Sigmoid colon (tissue), 7 donors: ENCODE data around the gene YEATS4. TPM values are rescaled to one million over a fixed set of nuclear protein-coding genes. Genes with fewer than 3 reads are reported as not detected.

Source experiments
- DNase-seq: peaks from one replicate; pipeline ENCODE4 v3.0.0-alpha.2; 2019
- H3K27ac ChIP-seq, 4 donors: fragments of 200-600 bp; sonication (generic); one replicate each; pipeline ENCODE4 v1.5.1; 2016 to 2019; ENCODE audit warnings: mild to moderate bottlenecking in 1 of 4
- H3K27me3 ChIP-seq, 3 donors: fragments of 200-600 bp; sonication (generic); one replicate each; pipeline ENCODE4 v1.5.1; 2019; ENCODE audit warnings: mild to moderate bottlenecking in 1 of 3
- H3K36me3 ChIP-seq, 4 donors: fragments of 200-600 bp; sonication (generic); one replicate each; pipeline ENCODE4 v1.5.1; 2016 to 2019
- H3K4me1 ChIP-seq, 4 donors: fragments of 200-600 bp; sonication (generic); one replicate each; pipeline ENCODE4 v1.5.1; 2017 to 2019
- H3K4me3 ChIP-seq, 4 donors: fragments of 200-600 bp; sonication (generic); one replicate each; pipeline ENCODE4 v1.5.1; 2017 to 2019; ENCODE audit warnings: mild to moderate bottlenecking in 2 of 4, moderate library complexity in 1 of 4
- H3K9me3 ChIP-seq, 4 donors: fragments of 200-600 bp in 3 of 4; sonication (generic) in 3 of 4; one replicate each; pipeline versions ENCODE4 v1.5.1 to v1.6.1; 2013 to 2019
- CTCF ChIP-seq, 4 experiments: fragments of 450-650 bp in 3 of 4; fragments of 200-600 bp in 1 of 4; IDR thresholded peaks; one replicate each; pipeline ENCODE4 v1.5.1; 2016 to 2019; ENCODE audit warnings: antibody characterized with exemption in 4 of 4, mild to moderate bottlenecking in 3 of 4, moderate library complexity in 2 of 4
- EP300 ChIP-seq, 4 donors: sonication (generic); formaldehyde crosslinking; IDR thresholded peaks; one replicate each; pipeline ENCODE4 v1.6.1; 2017; ENCODE audit warnings: antibody characterized with exemption in 4 of 4
- POLR2A ChIP-seq, 2 donors: fragments of 450-650 bp; IDR thresholded peaks; one replicate each; pipeline ENCODE4 v1.6.1; 2016; ENCODE audit warnings: antibody characterized with exemption in 2 of 2, mild to moderate bottlenecking in 2 of 2, moderate library complexity in 2 of 2
- POLR2AphosphoS5 ChIP-seq, 4 donors: sonication (generic); formaldehyde crosslinking; IDR thresholded peaks; one replicate each; pipeline ENCODE4 v1.6.1; 2017; ENCODE audit warnings: antibody characterized with exemption in 4 of 4
- WGBS, 2 donors: extraction: QIAGEN DNeasy Blood & Tissue Kit; methylation state at CpG; one replicate each; pipeline ENCODE4 v1.1.7; 2013; 5-methylcytosine and 5-hydroxymethylcytosine counted together
- intact Hi-C: fragments of 100-400 bp; cut with DNase I; formaldehyde crosslinking; loops from one replicate; pipeline ENCODE4 v1.15.1; 2023
- polyA plus RNA-seq, 3 donors: library from polyadenylated mRNA; stranded (reverse); fragments of 200-250 nt; gene quantifications; one replicate each; pipeline ENCODE4 v1.2.3, GENCODE V29; 2013
- total RNA-seq, 4 donors: library from RNA; depleted of rRNA; stranded (reverse); fragments of >200 nt; gene quantifications; one replicate each; pipeline ENCODE4 v1.1.0, GENCODE V29; 2016
- donor health status: healthy with polysubstance abuse.
- donor health status: Bipolar disorder and iron deficiency.
- donor health status: healthy.

YEATS4 gene
- total and polyA plus RNA-seq, 7 donors = 13.3 to 61.2 (median 19.8) TPM

GRCh38 chr12:69345077-69345476, 14.5 kb upstream of the YEATS4 start:
- no peaks in the 10 kb centered on the region for H3K36me3 ChIP-seq
- 93 to 96% methylated on average over 2 of the region's 2 CpGs for WGBS, 2 donors
- TF ChIP-seq POLR2AphosphoS5 (IDR thresholded peaks at IDR 0.05) (no peak), CTCF (IDR thresholded peaks at IDR 0.05) (no peak), EP300 (IDR thresholded peaks at IDR 0.05) (no peak), POLR2A (IDR thresholded peaks at IDR 0.05) (no peak)
- H3K9me3 ChIP-seq = no peaks in the 10 kb centered on the region
- H3K27ac ChIP-seq = no peak overlapping the region
- intact Hi-C loops = no loop called here
- H3K4me3 ChIP-seq = no peak overlapping the region
- no peaks in the 10 kb centered on the region for H3K27me3 ChIP-seq
- no peaks in the 10 kb centered on the region for H3K4me1 ChIP-seq
- DNase-seq = no peak

- no peaks in the 10 kb centered on the region for H3K4me1 ChIP-seq
- intact Hi-C loops = no loop called here
- H3K27ac ChIP-seq = no peak overlapping the region
- H3K36me3 ChIP-seq = no peaks in the 10 kb centered on the region
- H3K9me3 ChIP-seq = no peaks in the 10 kb centered on the region
- 29 to 66% methylated on average over 1 of the region's 1 CpG for WGBS, 2 donors
- DNase-seq = no peak
- TF ChIP-seq POLR2AphosphoS5 (IDR thresholded peaks at IDR 0.05) (no peak), EP300 (IDR thresholded peaks at IDR 0.05) (no peak), POLR2A (IDR thresholded peaks at IDR 0.05) (no peak), CTCF (IDR thresholded peaks at IDR 0.05) (no peak)
- no peak overlapping the region for H3K4me3 ChIP-seq
- no peaks in the 10 kb centered on the region for H3K27me3 ChIP-seq
These were observed 13.8 kb upstream of the YEATS4 start for GRCh38 chr12:69345742-69346141.

GRCh38 chr12:69348162-69348938, 11.2 kb upstream of the YEATS4 start, which contains the start of gene LYZ:
TSS of gene LYZ (plus strand) at chr12:69348381. CDS start at chr12:69348409, 28 bp downstream.
- TF ChIP-seq CTCF (IDR thresholded peaks at IDR 0.05) (no peak), POLR2A (IDR thresholded peaks at IDR 0.05) (no peak), POLR2AphosphoS5 (IDR thresholded peaks at IDR 0.05) (peak in 2 of 4 donors; percentile 31 to 36), EP300 (IDR thresholded peaks at IDR 0.05) (no peak)
- no peaks in the 10 kb centered on the region for H3K27me3 ChIP-seq
- DNase-seq = no peak
- H3K4me3 ChIP-seq = peak within 1 kb of the TSS in 2 of 4 donors; percentile 4 to 26
- H3K9me3 ChIP-seq = no peaks in the 10 kb centered on the region
- 75 to 76% methylated on average over 4 of the region's 4 CpGs for WGBS, 2 donors
- no peak within 1 kb of the TSS for H3K27ac ChIP-seq
- intact Hi-C loops = no loop called here
- H3K4me1 ChIP-seq = no peaks in the 10 kb centered on the region
- H3K36me3 ChIP-seq = no peaks in the 10 kb centered on the region

- no peaks in the 10 kb centered on the region for H3K9me3 ChIP-seq
- no peaks in the 10 kb centered on the region for H3K27me3 ChIP-seq
- no peaks in the 10 kb centered on the region for H3K4me1 ChIP-seq
- H3K27ac ChIP-seq = no peak overlapping the region
- TF ChIP-seq POLR2A (IDR thresholded peaks at IDR 0.05) (no peak), EP300 (IDR thresholded peaks at IDR 0.05) (no peak), POLR2AphosphoS5 (IDR thresholded peaks at IDR 0.05) (no peak), CTCF (IDR thresholded peaks at IDR 0.05) (no peak)
- 82 to 85% methylated on average over 2 of the region's 2 CpGs for WGBS, 2 donors
- peak overlapping the region in 2 of 4 donors; percentile 4 to 17 for H3K4me3 ChIP-seq
- intact Hi-C loops = no loop called here
- DNase-seq = no peak
- H3K36me3 ChIP-seq = no peaks in the 10 kb centered on the region
These were observed 9.4 kb upstream of the YEATS4 start for GRCh38 chr12:69350002-69350626.
